HG03025 (cell line): Measurements from ENCODE around the gene RHPN2.
"Not testable (repeated sequence)": the region's sequence is repeated elsewhere in the genome, so short reads cannot be mapped to it uniquely, and the experiment has no call there.

Experiments
- ATAC-seq: cut with Tn5 transposase; IDR thresholded peaks from one replicate; pipeline ENCODE4 v1.9.1; 2021; ENCODE audit warnings: mild to moderate bottlenecking, moderate library complexity; ENCODE audit not compliant: unreplicated experiment, low FRiP score

RHPN2 gene

DNA sequence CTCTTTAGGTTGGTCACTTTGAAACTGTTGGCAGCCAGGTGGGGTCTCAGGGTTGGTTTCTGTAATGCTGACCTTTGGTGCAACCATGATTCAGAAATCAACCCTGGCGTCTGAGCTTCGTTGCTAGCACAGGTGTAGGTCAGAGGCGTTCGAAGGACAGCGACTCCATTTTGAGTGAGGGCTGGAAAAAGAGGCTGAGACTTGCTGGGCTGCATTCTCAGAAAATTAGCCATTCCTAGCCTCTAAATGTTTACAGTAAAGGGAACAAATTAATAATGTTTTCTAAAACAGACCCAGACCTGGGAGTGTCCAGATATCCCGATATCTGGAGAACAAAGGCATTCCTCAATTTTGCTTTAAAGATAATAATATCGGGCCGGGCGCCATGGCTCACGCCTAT is 29.2 kb downstream of the RHPN2 start:
- ATAC-seq, result no peak

- ATAC-seq, result no peak
Measured at GRCh38 chr19:33032218-33032781, 32.4 kb downstream of the RHPN2 start.

DNA sequence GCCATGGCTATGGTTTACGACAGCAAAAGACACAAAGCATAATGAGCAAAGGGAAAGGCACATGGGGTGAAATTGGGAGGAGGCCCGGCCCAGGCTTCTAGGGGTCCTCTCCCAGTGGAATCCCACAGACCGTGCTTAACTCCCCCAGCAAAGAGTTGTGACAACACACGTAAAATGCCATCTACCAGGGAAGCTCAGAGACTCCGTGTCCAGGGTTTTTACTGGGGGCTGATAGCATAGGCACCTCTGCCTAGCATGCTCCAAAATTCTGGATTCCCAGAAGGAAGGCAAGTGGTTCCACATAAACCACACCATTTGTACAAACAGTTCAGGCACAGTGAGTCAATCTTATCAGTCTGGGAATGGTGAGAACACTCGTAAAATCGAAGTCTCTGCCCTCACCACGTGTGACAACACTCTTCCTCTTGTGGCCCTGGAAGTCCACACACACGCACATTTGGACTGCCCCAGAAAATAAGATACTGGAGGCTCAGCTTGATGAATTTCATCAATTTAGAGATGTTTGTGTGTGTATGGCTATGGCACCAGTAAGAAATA is 34.9 kb downstream of the RHPN2 start:
- no peak for ATAC-seq

- not testable (repeated sequence) for ATAC-seq
Measured at GRCh38 chr19:33026602-33027001, 38.1 kb downstream of the RHPN2 start.

DNA sequence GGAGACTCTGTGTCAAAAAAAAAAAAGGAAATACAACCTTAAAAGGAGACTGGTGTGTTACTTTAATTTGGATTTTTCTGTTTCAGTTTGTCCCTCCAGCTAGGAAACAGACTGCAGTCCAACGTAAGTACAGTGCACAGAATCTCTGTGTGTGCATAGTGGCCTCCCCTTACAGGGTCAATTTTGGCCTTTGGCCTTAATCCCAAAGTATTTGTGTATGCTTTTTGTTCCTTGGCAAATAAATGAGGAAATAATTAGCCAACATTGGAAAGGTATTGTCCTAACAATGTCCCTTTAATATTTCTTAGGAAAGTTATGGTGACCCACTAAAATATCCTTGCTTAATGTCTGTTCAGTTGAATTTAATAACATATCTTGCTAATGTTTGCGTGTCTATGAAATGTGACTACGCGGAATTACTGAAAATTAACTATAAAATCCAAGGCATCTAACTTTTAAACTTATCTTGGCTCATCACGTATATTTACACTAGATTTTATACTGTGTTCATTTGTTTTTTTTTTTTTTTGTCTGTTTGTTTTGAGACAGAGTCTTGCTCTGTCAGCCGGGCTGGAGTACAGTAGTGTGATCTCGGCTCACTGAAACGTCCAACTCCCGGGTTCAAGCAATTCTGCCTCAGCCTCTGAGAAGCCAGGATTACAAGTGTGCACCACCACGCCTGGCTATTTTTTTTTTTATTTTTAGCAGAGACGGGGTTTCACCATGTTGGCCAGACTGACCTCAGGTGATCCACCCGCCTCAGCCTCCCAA is 39.0 kb downstream of the RHPN2 start:
- ATAC-seq, result not testable (repeated sequence)

DNA sequence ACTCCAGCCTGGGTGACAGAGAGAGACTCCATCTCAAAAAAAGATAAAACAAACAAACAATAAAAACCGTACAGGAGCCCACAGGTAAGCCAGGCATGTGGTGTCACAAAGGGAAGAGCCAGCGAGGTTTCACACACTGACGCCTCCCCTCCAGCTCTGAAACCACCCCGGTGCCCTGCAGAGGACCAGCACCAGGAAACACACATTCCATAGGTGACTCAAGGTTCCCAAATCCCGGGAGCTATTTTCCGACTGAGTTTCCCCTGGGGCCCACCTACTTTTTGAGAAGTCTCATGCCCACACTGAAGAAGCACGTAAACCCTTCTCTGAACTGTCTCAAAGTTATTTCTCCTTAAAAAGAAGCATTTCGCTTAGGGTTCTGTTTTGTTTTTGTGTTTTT is 40.3 kb downstream of the RHPN2 start:
- ATAC-seq, result no peak

DNA sequence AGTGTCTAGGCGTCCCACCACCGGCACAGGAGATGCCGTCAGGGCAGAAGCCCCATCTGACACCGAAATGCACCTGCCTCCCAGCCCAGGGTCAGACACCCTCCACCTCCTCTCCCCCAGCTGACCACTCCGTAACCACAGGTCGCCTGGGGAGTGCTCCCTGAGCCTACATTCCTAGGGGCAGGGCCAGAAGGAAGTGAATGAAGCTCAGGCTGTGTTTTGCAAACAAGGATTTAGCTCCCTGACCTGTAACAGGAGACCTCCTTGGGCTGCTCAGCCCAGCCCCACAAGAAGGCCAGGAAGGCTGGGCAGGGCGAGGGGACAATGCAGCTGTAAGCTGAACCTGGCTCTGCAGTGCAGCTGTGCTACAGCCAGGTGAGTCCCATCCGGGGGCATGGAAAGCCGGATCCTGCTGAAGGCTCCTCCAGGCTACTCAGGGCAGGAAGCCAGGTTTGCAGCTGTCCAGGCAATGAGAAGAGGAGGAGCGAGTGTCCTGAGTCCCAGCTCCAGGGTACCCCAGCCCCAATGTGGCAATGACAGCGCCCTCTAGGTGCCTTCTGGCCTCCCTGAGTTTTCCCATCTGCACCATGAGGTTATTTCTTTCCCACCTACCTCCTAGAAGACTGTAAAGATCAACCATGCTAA is 42.1 kb downstream of the RHPN2 start:
- no peak for ATAC-seq

- ATAC-seq, result not testable (repeated sequence)
Measured at GRCh38 chr19:33010891-33011290, 53.8 kb downstream of the RHPN2 start.

GRCh38 chr19:33008738-33009137 is 56.0 kb downstream of the RHPN2 start:
- no peak for ATAC-seq

DNA sequence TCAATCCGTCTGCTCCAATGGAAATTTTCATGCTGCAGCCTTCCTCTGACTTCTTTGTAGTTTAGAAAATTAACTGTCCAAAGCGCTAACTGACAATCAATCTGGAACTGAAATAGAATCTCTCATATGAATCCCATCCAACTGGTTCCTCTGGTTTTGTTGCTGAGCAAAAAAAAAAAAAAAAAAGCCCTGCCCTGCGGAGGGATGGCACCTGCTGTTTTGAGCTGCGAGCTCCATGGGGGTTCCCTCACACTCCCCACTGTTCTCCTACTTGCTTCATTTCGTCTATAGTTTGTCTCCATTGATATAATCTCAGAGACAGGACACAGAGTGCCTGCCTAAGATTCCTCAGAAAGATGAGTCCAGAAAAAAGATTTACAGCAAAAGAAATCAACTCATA is 59.2 kb downstream of the RHPN2 start:
- no peak for ATAC-seq

GRCh38 chr19:33003424-33004024 is 61.2 kb downstream of the RHPN2 start:
- not testable (repeated sequence) for ATAC-seq

DNA sequence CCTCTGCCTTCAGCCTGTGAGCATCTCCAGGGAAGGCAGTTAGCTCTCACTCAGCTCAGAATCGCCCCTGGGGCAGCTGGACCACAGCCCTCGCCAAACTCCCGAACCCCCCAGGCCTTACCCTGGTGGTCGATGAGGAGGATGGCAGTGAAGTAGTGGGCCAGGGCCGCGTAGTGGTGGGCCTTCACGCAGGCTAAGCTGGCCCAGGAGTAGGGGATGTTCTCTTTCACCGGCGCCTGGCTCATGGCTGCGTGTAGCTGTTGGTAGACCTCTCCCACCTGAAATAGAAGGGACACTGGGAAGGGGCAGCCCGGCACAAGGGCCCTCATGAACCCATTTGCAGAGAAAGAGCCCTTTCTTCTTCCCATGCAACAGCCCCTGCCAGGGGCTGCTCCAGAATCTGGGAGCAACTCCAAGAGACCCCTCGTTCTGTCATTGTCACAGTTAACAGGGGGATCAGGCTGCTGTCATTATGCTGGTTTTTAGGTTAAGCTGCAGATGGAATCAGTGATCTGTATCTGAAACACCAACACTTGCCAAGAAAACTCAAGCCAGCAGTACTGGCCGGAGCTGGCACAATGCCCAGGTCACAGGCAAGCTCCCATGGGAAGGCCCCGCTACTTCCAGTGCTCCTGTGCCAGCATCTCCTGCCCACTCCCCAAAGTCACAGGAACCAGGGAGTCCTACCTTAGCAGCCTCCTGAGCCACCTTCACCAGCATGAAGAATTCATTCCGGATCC is 62.4 kb downstream of the RHPN2 start:
- ATAC-seq, result not testable (repeated sequence)

- no peak for ATAC-seq
Measured at GRCh38 chr19:33000910-33001309, 63.8 kb downstream of the RHPN2 start.

DNA sequence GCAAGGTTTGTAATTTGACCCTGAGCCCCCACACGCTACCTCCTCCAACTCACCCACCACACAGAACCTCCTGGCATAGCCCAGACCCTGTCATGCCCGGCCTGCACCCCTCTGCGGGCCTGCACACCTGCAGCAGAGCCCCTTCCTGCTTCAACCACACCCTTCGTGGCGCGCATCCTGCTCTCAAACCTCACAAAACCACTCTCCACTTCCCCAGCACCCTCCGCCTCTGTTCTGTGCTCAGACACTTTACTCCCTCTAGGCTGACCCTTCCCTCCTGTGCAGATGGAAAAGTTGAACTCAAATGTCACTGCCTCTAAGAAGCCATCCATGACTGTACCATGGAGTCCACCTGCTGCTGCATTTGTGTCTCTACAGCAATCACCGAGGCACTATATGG is 64.2 kb downstream of the RHPN2 start:
- no peak for ATAC-seq

GRCh38 chr19:32998722-32999121 is 66.0 kb downstream of the RHPN2 start:
- no peak for ATAC-seq

GRCh38 chr19:32997716-32998355 is 66.9 kb downstream of the RHPN2 start:
- no peak for ATAC-seq

DNA sequence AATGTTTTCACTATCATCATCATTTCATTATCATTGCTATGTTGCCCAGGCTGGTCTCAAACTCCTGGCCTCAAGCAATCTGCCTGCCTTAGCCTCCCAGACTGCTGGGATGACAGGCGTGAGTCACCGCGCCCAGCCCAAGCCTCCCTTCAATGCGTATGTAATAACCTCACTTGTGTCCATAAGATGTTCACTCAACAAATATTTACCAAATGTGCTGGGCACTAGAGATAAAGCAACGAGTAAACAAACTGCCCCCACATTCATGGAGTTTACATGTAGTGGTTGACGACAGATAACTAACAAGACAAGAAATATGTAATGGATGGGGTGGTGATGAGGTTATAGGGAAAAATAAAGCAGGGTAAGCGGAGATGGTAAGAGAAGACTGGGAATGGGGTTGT is 67.6 kb downstream of the RHPN2 start:
- ATAC-seq, result not testable (repeated sequence)

- not testable (repeated sequence) for ATAC-seq
Measured at GRCh38 chr19:32995966-32996365, 68.7 kb downstream of the RHPN2 start.

DNA sequence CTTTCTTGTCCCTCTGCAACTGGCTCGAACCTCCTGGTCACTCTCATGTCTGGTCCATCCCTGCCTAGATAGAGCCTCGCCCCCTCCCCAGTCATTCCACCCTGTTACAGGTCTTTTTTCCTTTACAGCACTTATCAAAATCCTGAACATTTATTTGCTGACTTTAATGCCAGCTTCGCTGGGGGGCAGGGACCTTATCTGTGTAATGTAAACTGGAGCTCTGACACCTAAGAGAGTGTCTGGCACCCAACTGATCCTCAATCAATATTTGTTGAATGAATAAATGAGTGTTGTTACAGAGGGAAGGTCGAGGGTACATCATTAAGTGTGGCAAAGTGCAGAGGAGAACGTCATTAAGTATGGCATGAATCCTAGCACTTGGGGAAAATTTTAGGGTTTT is 76.0 kb downstream of the RHPN2 start:
- ATAC-seq, result no peak

- not testable (repeated sequence) for ATAC-seq
Measured at GRCh38 chr19:32988254-32988653, 76.4 kb downstream of the RHPN2 start.
